DMS153 treated with DMSO at 0.1 percent for 48 hours (cell line): Measurements from ENCODE around the gene HEXIM2.
A peak's percentile ranks its signal among the peaks of the same experiment; 100 is the strongest.

Experiments used
- DNase-seq: peaks from one replicate; lab custom pipeline; 2025; ENCODE audit not compliant: unreplicated experiment; lab: John Stamatoyannopoulos, UW

The HEXIM2 gene

GRCh38 chr17:45143767-45144198 is 17.9 kb upstream of the HEXIM2 start:
- no peak for DNase-seq

DNA sequence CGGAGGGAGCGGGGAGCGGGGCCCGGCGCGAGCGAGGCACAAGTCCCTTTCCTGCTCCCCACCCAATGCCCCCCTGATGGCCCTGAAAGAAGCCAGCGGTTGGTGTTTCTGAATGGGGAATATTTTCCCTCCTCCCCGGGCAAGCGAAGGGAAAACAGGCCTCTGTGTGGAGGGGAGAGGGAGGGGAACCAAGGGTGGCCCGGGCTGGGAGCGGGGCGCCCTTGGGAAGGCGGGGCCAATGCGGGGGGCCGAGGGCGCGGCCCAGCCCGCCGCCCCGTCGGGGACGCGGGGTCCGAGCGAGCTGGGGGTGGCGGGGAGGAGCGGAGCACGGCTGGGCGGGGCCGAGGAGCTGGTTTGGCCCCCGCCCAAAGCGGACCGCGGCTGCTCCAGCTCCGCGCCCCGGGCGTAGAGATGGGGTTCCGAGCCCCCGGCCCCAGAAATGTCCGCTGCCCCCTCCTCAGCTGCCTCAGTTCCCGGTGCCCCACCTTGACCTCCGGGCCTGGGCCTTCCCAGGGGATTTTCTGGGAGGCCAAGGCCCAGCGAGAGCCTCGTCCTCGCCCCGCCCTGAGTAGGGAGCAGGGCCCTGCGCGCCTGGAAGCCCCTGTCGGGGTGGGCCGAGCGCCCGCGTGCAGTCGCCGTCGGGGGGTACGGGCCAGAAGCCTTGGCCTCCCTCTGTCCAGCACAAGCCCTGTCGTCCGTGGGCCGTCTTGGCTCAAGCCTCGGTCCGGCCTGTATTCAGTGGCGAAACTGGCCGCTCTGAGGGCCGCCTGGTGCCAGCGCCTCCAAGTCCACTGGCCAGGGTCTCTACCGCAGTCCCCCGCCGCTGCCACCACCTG is 17.3 kb upstream of the HEXIM2 start:
- DNase-seq: no peak

- no peak for DNase-seq
Measured at GRCh38 chr17:45145035-45145389, 16.7 kb upstream of the HEXIM2 start.

GRCh38 chr17:45146166-45146565 is 15.5 kb upstream of the HEXIM2 start:
- DNase-seq: no peak

DNA sequence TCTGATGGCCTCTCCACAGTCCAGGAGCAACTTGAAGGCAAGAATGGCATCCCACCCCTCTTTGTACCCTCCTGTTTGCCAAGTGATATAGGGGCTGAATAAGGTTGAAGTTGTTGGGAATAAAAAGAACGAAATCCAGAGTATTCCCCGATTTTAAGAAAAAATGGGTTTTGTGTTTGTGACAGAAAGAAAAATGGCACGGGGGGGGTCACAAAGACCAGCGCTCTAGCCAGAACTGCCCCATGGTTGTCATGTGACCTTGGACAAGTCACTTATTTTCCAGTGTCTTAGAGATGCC is 15.1 kb upstream of the HEXIM2 start:
- no peak for DNase-seq

- DNase-seq: peak; percentile 78
Measured at GRCh38 chr17:45146890-45147580, 14.6 kb upstream of the HEXIM2 start.

- peak; percentile 91 for DNase-seq
Measured at GRCh38 chr17:45147581-45148182, 14.0 kb upstream of the HEXIM2 start.

- peak; percentile 99 for DNase-seq
Measured at GRCh38 chr17:45148183-45149036, 13.3 kb upstream of the HEXIM2 start, which contains the start of gene HEXIM1. Gene HEXIM1, plus strand, starts transcription at chr17:45148475. Its CDS starts 716 bp downstream, at chr17:45149191.

GRCh38 chr17:45149037-45149668 is 12.5 kb upstream of the HEXIM2 start:
- DNase-seq: peak; percentile 51

- DNase-seq: peak; percentile 20
Measured at GRCh38 chr17:45149669-45150664, 11.7 kb upstream of the HEXIM2 start.

- DNase-seq: no peak
Measured at GRCh38 chr17:45150911-45151809, 10.5 kb upstream of the HEXIM2 start.

DNA sequence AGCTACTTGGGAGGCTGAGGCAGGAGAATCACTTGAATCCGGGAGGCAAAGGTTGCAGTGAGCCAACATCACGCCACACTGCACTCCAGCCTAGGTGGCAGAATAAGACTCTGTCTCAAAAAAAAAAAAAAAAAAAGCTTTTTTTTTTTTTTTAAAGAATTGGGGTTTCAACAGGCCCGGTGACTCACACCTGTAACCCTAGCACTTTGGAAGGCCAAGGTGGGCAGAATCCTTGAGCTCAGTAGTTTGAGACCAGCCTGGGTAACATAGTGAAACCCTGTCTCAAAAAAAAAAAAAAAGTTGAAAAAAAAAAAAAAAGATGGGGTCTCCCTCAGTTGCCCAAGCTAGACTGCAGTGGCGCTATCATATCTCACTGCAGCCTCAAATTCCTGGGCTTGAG is 6.6 kb upstream of the HEXIM2 start:
- DNase-seq: no peak

GRCh38 chr17:45155483-45155882 is 6.2 kb upstream of the HEXIM2 start:
- no peak for DNase-seq

DNA sequence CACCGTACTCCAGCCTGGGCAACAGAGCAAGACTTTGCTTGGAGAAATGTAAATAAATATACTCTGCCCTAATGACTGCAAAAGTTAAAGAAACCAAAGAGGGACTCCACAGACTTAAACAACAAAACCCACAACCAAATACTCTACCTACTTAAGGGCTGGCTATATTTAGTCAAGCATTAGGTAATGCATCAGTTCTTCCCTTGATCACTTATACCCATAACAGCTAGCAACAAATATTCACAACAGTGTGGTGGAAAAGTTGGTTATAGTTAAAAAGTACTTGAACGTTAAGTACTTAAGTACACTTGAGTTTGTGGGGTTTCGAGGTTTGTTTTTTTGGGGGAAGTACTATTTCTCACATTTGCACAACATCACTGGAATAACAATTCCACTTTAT is 5.4 kb upstream of the HEXIM2 start:
- no peak for DNase-seq

DNA sequence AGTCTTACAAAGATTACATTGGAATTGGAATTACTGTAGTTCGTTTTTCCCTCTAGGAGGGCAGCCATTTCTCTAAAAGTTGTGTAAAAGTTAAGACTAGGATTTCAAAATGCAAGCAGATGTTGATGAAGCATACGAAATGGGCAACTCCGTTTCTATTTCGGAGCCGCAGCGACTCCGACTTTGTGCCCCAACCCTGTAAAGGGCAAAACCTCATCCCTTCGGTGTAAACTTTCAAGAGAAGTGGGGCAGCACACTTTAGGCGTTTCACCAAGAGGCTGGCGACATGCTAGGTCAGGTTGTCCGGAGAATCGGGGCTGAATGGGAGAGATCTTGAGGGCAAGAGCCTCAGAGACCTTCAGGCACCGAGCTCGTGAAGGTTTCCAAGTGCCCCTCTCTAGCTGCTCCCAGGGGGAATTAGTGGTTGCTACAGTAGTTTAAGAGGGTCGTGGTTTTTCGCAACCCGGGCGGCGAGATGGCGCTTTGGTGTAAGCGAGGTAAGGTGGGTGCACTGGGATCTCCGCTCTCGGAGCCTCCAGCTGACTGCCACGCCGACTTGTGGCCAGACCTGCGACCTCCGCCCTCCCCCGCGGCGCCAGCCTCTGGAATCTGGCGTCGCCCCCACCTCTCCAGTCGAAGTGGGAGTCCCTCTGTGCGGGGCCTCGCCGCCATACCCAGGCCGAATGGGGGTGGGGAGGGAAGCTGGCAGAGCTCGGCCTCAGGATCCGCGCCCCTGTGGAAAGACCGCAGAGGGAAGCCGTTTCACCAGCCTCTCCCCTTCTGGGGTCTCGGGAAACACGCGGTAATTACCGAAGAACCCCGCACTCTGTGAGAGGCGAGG is 1.0 kb upstream of the HEXIM2 start:
- DNase-seq: no peak

GRCh38 chr17:45162025-45162687 is 481 bp downstream of the HEXIM2 start:
- DNase-seq: no peak

DNA sequence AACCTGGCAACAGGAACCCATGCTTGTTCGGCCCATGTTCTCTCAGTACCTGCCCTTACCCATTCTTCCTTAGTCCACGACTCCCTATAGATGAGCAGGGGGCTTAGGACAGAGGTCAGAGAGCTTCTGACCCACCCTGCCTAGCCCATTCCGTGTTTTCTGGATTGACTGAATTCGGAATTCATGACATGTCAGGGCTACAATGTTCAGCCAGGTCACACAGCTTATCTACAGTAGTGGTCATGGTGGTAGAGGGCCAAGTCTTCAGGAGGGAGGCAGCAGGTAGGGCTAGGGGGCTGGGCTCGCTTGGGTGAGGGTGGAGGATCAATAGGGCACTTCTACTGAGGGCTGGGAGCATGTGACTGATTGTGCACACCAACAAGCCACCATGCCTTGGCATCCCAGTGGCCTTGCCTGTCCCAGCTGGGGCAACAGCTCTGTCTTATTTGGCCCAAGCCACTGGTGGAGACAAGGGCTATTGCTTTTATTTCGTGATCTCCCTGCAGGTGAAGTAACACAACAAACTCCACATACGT is 3.1 kb downstream of the HEXIM2 start:
- no peak for DNase-seq
